ENCODE measurements around the gene PTPN18.

PTPN18 gene

DNA sequence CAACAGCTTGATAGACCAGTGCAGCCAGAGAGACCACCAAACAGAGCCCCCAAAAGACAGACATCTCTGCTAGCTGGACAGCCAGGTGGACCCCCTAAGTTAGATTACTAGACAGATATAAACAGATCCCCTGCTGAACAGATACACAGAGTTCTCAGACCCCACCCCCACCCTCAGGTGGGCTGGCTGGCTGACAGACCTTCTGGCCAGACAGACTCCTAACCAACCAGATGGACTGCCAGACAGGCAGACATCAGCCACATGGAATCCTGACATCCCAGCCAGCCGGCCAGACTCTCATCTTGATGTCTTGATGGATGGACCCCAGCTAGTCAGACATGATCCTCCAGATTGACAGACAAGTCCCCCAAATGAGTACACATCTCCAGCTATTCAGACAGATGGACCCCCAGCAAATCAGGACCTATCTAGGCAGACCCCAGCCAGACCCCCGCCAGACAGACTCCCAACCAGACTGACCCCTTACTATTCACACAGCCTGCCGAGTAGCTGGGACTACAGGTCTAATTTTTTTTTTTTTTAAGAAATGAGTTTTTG lies 18.0 kb downstream of the PTPN18 start:
- ATAC-seq (ENCODE audit: insufficient read depth, low read depth) = no peak
- Histone ChIP-seq H3K27ac (ENCODE audit: low read length) (no peak overlapping the region), H3K36me3 (ENCODE audit: insufficient read depth, low read length) (0 out of 2 replicates have a peak, but pooled peaks cover 5% of the 10 kb centered on the region), H3K4me1 (ENCODE audit: insufficient read depth, low read length) (peaks cover 25% of the 10 kb centered on the region), H4K20me1 (ENCODE audit: insufficient read depth, low read length) (no peaks in the 10 kb centered on the region), H3K9ac (ENCODE audit: low read depth, low read length) (no peak overlapping the region), H3K4me2 (ENCODE audit: insufficient read depth, low read length) (no peak overlapping the region), H3K79me2 (ENCODE audit: insufficient read depth, low read length) (peaks cover 14% of the 10 kb centered on the region), H3K4me3 (ENCODE audit: low read depth in 1 of 2, low read length in 2 of 2) (no peak overlapping the region), H3K27me3 (ENCODE audit: insufficient read depth, low read length, poor library complexity) (no peaks in the 10 kb centered on the region), H2AFZ (ENCODE audit: low read depth, low read length) (no peak overlapping the region), H3K9me3 (ENCODE audit: insufficient read depth, low read length, severe bottlenecking) (no peaks in the 10 kb centered on the region)
- TF ChIP-seq CTCF (IDR thresholded peaks at IDR 0.05; ENCODE audit: borderline replicate concordance, extremely low read depth, low read length, poor library complexity, severe bottlenecking) (no peak), EZH2 (IDR thresholded peaks at IDR 0.05; ENCODE audit: borderline replicate concordance, low read depth, low read length, severe bottlenecking) (no peak)
- DNase-seq = no peak

GRCh38 chr2:130374587-130375290 lies 18.9 kb downstream of the PTPN18 start:
- Histone ChIP-seq H2AFZ (ENCODE audit: low read depth, low read length) (no peak overlapping the region), H3K9ac (ENCODE audit: low read depth, low read length) (no peak overlapping the region), H3K4me3 (ENCODE audit: low read depth in 1 of 2, low read length in 2 of 2) (no peak overlapping the region), H3K4me1 (ENCODE audit: insufficient read depth, low read length) (peaks cover 26% of the 10 kb centered on the region), H3K36me3 (ENCODE audit: insufficient read depth, low read length) (0 out of 2 replicates have a peak, but pooled peaks cover 5% of the 10 kb centered on the region), H3K9me3 (ENCODE audit: insufficient read depth, low read length, severe bottlenecking) (no peaks in the 10 kb centered on the region), H3K27me3 (ENCODE audit: insufficient read depth, low read length, poor library complexity) (no peaks in the 10 kb centered on the region), H3K4me2 (ENCODE audit: insufficient read depth, low read length) (no peak overlapping the region), H3K27ac (ENCODE audit: low read length) (no peak overlapping the region), H3K79me2 (ENCODE audit: insufficient read depth, low read length) (peaks cover 14% of the 10 kb centered on the region), H4K20me1 (ENCODE audit: insufficient read depth, low read length) (no peaks in the 10 kb centered on the region)
- DNase-seq (no peak), ATAC-seq (ENCODE audit: insufficient read depth, low read depth) (no peak)
- TF ChIP-seq CTCF (IDR thresholded peaks at IDR 0.05; ENCODE audit: borderline replicate concordance, extremely low read depth, low read length, poor library complexity, severe bottlenecking) (no peak), EZH2 (IDR thresholded peaks at IDR 0.05; ENCODE audit: borderline replicate concordance, low read depth, low read length, severe bottlenecking) (no peak)

GRCh38 chr2:130375291-130376266 lies 19.7 kb downstream of the PTPN18 start:
- DNase-seq = no peak
- no peaks in the 10 kb centered on the region for H3K27me3 ChIP-seq (ENCODE audit: insufficient read depth, low read length, poor library complexity)
- no peaks in the 10 kb centered on the region for H4K20me1 ChIP-seq (ENCODE audit: insufficient read depth, low read length)
- H3K9me3 ChIP-seq (ENCODE audit: insufficient read depth, low read length, severe bottlenecking) = no peaks in the 10 kb centered on the region
- TF ChIP-seq EZH2 (IDR thresholded peaks at IDR 0.05; ENCODE audit: borderline replicate concordance, low read depth, low read length, severe bottlenecking) (no peak), CTCF (IDR thresholded peaks at IDR 0.05; ENCODE audit: borderline replicate concordance, extremely low read depth, low read length, poor library complexity, severe bottlenecking) (no peak)
- no peak for ATAC-seq (ENCODE audit: insufficient read depth, low read depth)
- H3K79me2 ChIP-seq (ENCODE audit: insufficient read depth, low read length) = peaks cover 14% of the 10 kb centered on the region
- no peak overlapping the region for H3K4me3 ChIP-seq (ENCODE audit: low read depth in 1 of 2, low read length in 2 of 2)
- H3K27ac ChIP-seq (ENCODE audit: low read length) = no peak overlapping the region
- no peak overlapping the region for H3K9ac ChIP-seq (ENCODE audit: low read depth, low read length)
- no peak overlapping the region for H2AFZ ChIP-seq (ENCODE audit: low read depth, low read length)
- no peak overlapping the region for H3K4me2 ChIP-seq (ENCODE audit: insufficient read depth, low read length)
- H3K36me3 ChIP-seq (ENCODE audit: insufficient read depth, low read length) = 0 out of 2 replicates have a peak, but pooled peaks cover 5% of the 10 kb centered on the region
- peaks cover 34% of the 10 kb centered on the region for H3K4me1 ChIP-seq (ENCODE audit: insufficient read depth, low read length)

All from DND-41 (cell line).